AG09309 (cell line): ENCODE measurements around the gene MTHFD1L.
A peak's percentile ranks its signal among the peaks of the same experiment; 100 is the strongest.

Experiments used
- DNase-seq: peaks from one replicate; pipeline ENCODE4 v3.0.0-alpha.2; 2010; ENCODE audit warnings: low read depth
- H3K4me3 ChIP-seq: 2 replicates; pipeline ENCODE4 v1.5.1; 2011; ENCODE audit warnings: mild to moderate bottlenecking, low read depth, low read length, moderate library complexity; ENCODE audit not compliant: control insufficient read depth
- TF ChIP-seq, protein P1 (sequence below): IDR thresholded peaks from 2 replicates; pipeline ENCODE4 v1.5.1; 2011; ENCODE audit warnings: mild to moderate bottlenecking, low read depth, low read length, inconsistent platforms; ENCODE audit not compliant: insufficient read depth, control insufficient read depth; ENCODE audit errors: missing control alignments

Gene MTHFD1L

DNA sequence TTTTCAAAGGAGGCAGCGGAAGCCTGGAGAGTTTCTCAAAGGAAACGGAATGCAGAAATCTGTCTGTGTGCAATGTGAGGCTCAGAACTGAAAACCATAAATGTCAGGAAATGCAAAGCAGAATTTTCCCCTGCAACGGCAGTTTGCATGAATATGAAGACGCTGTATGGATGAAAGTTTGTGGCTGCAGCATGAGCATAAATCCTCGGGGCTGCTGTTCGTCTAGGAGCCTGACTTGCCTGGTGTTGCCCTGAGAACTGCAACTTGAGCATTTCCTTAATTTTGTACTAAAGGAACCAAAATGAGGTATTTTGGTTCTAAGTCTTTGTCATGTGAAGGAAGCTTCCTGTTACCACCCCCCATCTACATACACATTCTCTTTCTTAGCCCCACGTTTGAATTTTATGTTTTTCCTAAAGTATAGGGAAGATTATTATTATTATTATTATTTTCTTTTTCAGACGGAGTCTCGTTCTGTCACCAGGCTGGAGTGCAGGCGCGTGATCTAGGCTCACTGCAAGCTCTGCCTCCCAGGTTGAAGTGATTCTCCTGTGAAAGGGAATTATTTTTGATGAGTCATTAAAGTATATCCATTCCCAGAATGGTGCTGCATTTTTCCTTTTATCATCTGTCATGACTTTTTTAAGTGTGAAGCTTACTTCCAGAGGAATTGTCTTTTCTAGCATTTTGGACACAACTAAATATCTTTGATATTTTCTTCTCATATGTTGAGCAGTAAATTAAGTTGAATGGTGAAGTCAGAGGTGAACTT, 33.1 kb downstream of the MTHFD1L start:
- TF ChIP-seq, protein P1, sequence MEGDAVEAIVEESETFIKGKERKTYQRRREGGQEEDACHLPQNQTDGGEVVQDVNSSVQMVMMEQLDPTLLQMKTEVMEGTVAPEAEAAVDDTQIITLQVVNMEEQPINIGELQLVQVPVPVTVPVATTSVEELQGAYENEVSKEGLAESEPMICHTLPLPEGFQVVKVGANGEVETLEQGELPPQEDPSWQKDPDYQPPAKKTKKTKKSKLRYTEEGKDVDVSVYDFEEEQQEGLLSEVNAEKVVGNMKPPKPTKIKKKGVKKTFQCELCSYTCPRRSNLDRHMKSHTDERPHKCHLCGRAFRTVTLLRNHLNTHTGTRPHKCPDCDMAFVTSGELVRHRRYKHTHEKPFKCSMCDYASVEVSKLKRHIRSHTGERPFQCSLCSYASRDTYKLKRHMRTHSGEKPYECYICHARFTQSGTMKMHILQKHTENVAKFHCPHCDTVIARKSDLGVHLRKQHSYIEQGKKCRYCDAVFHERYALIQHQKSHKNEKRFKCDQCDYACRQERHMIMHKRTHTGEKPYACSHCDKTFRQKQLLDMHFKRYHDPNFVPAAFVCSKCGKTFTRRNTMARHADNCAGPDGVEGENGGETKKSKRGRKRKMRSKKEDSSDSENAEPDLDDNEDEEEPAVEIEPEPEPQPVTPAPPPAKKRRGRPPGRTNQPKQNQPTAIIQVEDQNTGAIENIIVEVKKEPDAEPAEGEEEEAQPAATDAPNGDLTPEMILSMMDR, result no peak
- no peak overlapping the region for H3K4me3 ChIP-seq
- no peak for DNase-seq

DNA sequence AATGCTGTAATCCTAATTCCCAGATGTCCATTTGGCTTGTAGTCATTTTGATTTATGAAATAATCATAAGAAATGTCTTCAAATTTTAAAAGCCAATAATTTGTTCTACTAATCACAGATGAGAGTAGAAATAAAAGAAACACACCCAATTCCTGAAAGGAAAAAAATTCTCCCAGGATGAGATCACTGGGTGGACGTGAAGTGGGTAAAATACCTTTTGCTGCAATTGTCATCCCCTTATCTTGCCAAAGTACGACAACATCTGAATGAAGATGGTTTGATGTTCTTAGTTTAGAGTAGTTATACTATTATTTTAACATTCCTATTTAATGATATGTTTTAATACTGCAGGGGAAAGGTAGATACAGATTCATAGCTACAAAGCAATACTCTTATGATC, 33.7 kb downstream of the MTHFD1L start:
- no peak overlapping the region for H3K4me3 ChIP-seq
- no peak for DNase-seq
- TF ChIP-seq, protein P1, result no peak

DNA sequence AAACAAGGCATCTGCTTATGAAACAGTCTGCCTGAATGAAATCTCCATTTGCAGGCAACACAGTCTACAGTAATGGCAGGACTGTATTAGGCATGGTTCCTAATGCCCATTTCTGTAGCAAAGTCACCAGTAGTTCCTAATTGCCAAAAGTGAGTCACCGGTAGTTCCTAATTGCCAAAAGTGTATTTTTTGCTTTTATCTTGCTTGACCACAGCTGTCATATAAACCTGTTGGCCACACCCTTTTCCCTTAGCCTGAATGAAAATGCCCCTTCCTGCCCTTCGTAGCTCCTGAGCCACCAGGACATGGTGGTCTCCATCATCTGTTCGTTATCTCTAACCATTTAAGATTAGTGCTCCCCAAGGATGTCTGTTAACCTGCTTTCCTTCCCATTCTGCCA, 34.5 kb downstream of the MTHFD1L start:
- DNase-seq, result no peak
- TF ChIP-seq, protein P1, result no peak
- H3K4me3 ChIP-seq, result no peak overlapping the region

DNA sequence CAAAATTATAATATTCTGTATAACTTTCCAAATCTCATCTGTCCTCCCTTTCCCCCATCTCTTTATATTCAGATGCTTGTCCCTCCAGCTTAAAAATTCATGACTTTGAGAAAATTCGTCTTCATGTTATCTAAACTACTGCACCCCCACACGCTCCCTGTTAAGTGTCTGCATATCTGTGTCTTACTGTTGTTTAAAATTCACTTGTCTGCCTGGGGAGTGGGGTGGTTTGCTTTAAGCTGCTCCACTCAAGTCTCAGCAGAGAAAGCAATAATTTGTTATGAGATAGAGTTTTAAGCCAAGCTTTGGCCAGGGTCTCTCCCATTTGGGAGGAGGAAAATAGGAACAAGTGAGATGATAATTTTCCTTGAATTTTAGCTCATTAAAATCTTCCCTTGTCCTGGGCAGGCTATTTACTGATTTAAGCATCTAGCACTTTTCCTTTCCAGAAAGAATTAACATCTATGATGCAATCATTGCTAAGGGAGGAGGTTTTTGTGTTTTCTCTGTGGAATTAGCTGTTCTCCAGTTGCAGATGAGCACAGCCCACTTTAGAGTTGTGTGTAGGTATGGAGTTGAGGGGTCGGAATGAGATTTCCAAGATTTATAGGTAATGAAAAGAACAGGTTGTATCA, 36.8 kb downstream of the MTHFD1L start:
- no peak overlapping the region for H3K4me3 ChIP-seq
- DNase-seq, result no peak
- TF ChIP-seq, protein P1, result no peak

DNA sequence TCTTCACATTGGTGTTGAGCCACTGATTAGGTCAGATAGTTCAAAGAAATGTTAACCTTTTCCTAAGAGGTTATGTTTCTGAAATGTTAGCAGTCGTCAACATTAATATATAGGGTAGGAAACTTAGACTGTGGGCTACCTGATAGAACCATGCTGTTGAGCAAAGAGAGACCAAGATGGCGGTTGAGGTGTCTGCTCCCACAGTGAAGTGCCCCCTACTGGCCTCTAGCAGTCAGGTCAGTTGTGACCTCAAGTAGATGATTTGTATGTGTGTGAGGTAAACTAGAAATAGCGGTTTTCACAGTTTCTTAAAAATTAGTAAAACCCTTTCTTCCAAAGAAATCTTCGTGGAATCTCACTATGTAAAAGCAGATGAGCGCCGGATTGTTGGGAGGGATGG, 40.3 kb downstream of the MTHFD1L start:
- TF ChIP-seq, protein P1, result peak; percentile 36
- DNase-seq, result no peak
- H3K4me3 ChIP-seq, result no peak overlapping the region

DNA sequence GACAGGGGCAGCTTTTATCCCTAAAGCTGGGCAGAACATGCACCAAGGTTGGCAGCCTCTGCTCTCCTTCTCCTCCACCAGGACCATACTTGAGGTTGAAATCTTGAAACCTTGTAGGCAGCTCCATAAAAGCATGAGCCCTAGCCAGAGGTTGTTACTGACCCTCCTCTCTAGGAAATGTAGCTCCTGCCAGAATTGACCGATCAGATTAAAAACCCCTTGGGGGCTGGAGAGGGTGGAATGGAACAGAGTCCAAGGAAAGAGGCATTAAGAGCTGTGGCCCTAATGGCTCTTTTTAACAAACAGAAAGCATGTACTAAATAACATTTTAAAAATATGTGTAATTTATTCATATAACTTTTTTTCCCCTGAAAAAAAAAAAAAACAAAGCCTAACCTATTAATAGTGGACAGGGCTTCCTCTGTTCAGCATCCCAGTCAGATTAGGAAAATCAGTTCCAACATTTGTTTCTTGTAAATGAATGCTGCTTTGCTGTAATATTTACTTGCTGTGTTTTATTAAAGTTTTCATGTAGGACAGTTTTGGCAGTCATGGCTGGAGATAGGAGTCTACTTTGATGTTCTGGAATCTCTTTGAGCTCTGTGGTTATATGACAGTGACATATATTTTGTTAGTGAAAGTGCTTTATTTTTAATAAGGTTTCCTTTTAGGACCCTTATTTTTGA, 41.3 kb downstream of the MTHFD1L start:
- TF ChIP-seq, protein P1, result no peak
- no peak for DNase-seq
- H3K4me3 ChIP-seq, result no peak overlapping the region
